B cell (primary cell): Measurements from ENCODE around the gene NDST3. TPM values are rescaled to one million over a fixed set of nuclear protein-coding genes. Genes with fewer than 3 reads are reported as not detected.

ENCODE experiments used
- ATAC-seq: fragments of 200-7000 bp; cut with Tn5 transposase; one replicate; pipeline ENCODE4 v1.10.0; 2021; ENCODE audit warnings: low read depth, mild to moderate bottlenecking, moderate number of reproducible peaks, moderate library complexity
- CTCF ChIA-PET: fragments of 350-600 bp; sonication (Branson Sonifier 250); formaldehyde crosslinking; loops from one replicate; lab custom pipeline; 2021; ENCODE audit warnings: antibody characterized with exemption, inconsistent platforms; lab: Charles Lee
- POLR2A ChIA-PET: fragments of 350-600 bp; sonication (Branson Sonifier 250); formaldehyde crosslinking; loops from one replicate; lab custom pipeline; 2021; ENCODE audit warnings: antibody characterized with exemption; lab: Charles Lee
- DNase-seq: peaks from one replicate; pipeline ENCODE4 v3.0.0; 2013
- H2AFZ ChIP-seq: 2 replicates; pipeline ENCODE4 v1.6.1; 2012; ENCODE audit warnings: mild to moderate bottlenecking, low read depth, low read length; ENCODE audit not compliant: insufficient read depth, poor library complexity, severe bottlenecking
- H3K27ac ChIP-seq, 2 donors: 1 replicate in 1 of 2; 2 replicates in 1 of 2; pipeline ENCODE4 v1.5.1; 2012 to 2013; ENCODE audit warnings: low read length in 2 of 2, mild to moderate bottlenecking in 2 of 2, moderate library complexity in 1 of 2
- H3K27me3 ChIP-seq, 4 experiments: fragments of 200-600 bp in 1 of 4; sonication (generic) in 1 of 4; replicated peaks in 1 of 4; 1 replicate in 2 of 4; 2 replicates in 2 of 4; pipeline versions ENCODE4 v1.6.1 to v1.7.0; 2013 to 2016; ENCODE audit warnings: low read length in 3 of 4, mild to moderate bottlenecking in 2 of 4, mixed read lengths in 1 of 4, moderate library complexity in 1 of 4; ENCODE audit not compliant: insufficient read depth in 4 of 4, control insufficient read depth in 3 of 4; ENCODE audit errors: control extremely low read depth in 1 of 4
- H3K36me3 ChIP-seq, 2 experiments: replicated peaks in 1 of 2; 1 replicate in 1 of 2; 2 replicates in 1 of 2; pipeline versions ENCODE4 v1.6.1 to v1.7.1; 2013; ENCODE audit warnings: low read length in 1 of 2; ENCODE audit not compliant: insufficient read depth in 2 of 2, control insufficient read depth in 1 of 2; ENCODE audit errors: control extremely low read depth in 1 of 2, extremely low read depth in 1 of 2
- H3K4me1 ChIP-seq, 2 donors: fragments of 200-600 bp in 1 of 2; sonication (generic) in 1 of 2; 1 replicate in 1 of 2; 2 replicates in 1 of 2; pipeline versions ENCODE4 v1.5.1 to v1.6.1; 2013 to 2017; ENCODE audit warnings: low read length in 2 of 2; ENCODE audit not compliant: control insufficient read depth in 2 of 2, insufficient read depth in 2 of 2
- H3K4me2 ChIP-seq: replicated peaks from 2 replicates; pipeline ENCODE3; 2012; ENCODE audit warnings: mild to moderate bottlenecking, low read depth, low read length; ENCODE audit not compliant: poor library complexity, severe bottlenecking
- H3K4me3 ChIP-seq, 5 experiments: fragments of 200-600 bp in 1 of 5; sonication (generic) in 1 of 5; 1 replicate in 3 of 5; 2 replicates in 2 of 5; pipeline versions ENCODE4 v1.5.1 to v1.7.0; 2011 to 2016; ENCODE audit warnings: low read length in 4 of 5, mild to moderate bottlenecking in 4 of 5, low read depth in 2 of 5, control low read depth in 1 of 5, moderate library complexity in 1 of 5; ENCODE audit not compliant: insufficient read depth in 1 of 5; ENCODE audit errors: control extremely low read depth in 1 of 5, extremely low read depth in 1 of 5
- H3K79me2 ChIP-seq: fragments of 200-600 bp; sonication (generic); one replicate; pipeline ENCODE4 v1.6.0; 2016; ENCODE audit warnings: low read length; ENCODE audit not compliant: control insufficient read depth, insufficient read depth
- H3K9ac ChIP-seq: fragments of 200-600 bp; sonication (generic); 2 replicates; pipeline ENCODE4 v1.6.1; 2017; ENCODE audit warnings: mild to moderate bottlenecking, low read length, moderate library complexity
- H3K9me3 ChIP-seq, 3 donors: one replicate each; pipeline versions ENCODE4 v1.6.1 to v1.7.1; 2013; ENCODE audit warnings: low read length in 2 of 3; ENCODE audit not compliant: control insufficient read depth in 2 of 3, insufficient read depth in 1 of 3; ENCODE audit errors: control extremely low read depth in 1 of 3
- H4K20me1 ChIP-seq: 2 replicates; pipeline ENCODE4 v1.6.0; 2012; ENCODE audit warnings: mild to moderate bottlenecking, low read length; ENCODE audit not compliant: insufficient read depth, control insufficient read depth, poor library complexity, severe bottlenecking
- H3K27ac Mint-ChIP-seq: one replicate; pipeline ENCODE4 v1.8.0; 2021; ENCODE audit warnings: mixed read lengths
- H3K27me3 Mint-ChIP-seq: one replicate; pipeline ENCODE4 v1.8.0; 2021; ENCODE audit warnings: mixed read lengths
- H3K4me1 Mint-ChIP-seq: one replicate; pipeline ENCODE4 v1.8.0; 2021; ENCODE audit warnings: mixed read lengths
- H3K4me3 Mint-ChIP-seq: one replicate; pipeline ENCODE4 v1.8.0; 2021; ENCODE audit warnings: mixed read lengths
- H3K9me3 Mint-ChIP-seq: one replicate; pipeline ENCODE4 v1.8.0; 2022; ENCODE audit warnings: mixed read lengths; ENCODE audit not compliant: insufficient read depth
- EZH2 ChIP-seq: IDR thresholded peaks from 2 replicates; pipeline ENCODE4 v1.6.1; 2012; ENCODE audit warnings: borderline replicate concordance, low read depth, mild to moderate bottlenecking, moderate library complexity, low read length; ENCODE audit not compliant: insufficient read depth, poor library complexity, severe bottlenecking
- WGBS: methylation state at CpG from one replicate; pipeline ENCODE4 v1.1.5; 2013; ENCODE audit warnings: missing lambda C conversion rate; ENCODE audit not compliant: insufficient coverage; 5-methylcytosine and 5-hydroxymethylcytosine counted together
- intact Hi-C: fragments of 100-400 bp; cut with micrococcal nuclease; formaldehyde crosslinking; loops from one replicate; pipeline ENCODE4 v1.10.0; 2022
- polyA plus RNA-seq: library from polyadenylated mRNA; depleted of rRNA; stranded (reverse); fragments of >200 nt; gene quantifications from 2 replicates; pipeline ENCODE4 v1.2.3, GENCODE V29; 2012
- total RNA-seq, 2 donors: library from RNA; stranded (reverse); fragments of 120-200 nt in 1 of 2; gene quantifications; 1 replicate in 1 of 2; 2 replicates in 1 of 2; pipeline versions ENCODE4 v1.2.3 to v1.2.4, GENCODE V29; 2013 to 2022
- TF ChIP-seq, protein P1 (sequence below): fragments of 200-600 bp; IDR thresholded peaks from one replicate; pipeline ENCODE4 v1.8.0; 2022; ENCODE audit warnings: antibody characterized with exemption, mild to moderate bottlenecking

NDST3 gene
- total and polyA plus RNA-seq, 2 donors (not counting 1 experiment from before 2014, with no cell fraction given) = not detected

DNA sequence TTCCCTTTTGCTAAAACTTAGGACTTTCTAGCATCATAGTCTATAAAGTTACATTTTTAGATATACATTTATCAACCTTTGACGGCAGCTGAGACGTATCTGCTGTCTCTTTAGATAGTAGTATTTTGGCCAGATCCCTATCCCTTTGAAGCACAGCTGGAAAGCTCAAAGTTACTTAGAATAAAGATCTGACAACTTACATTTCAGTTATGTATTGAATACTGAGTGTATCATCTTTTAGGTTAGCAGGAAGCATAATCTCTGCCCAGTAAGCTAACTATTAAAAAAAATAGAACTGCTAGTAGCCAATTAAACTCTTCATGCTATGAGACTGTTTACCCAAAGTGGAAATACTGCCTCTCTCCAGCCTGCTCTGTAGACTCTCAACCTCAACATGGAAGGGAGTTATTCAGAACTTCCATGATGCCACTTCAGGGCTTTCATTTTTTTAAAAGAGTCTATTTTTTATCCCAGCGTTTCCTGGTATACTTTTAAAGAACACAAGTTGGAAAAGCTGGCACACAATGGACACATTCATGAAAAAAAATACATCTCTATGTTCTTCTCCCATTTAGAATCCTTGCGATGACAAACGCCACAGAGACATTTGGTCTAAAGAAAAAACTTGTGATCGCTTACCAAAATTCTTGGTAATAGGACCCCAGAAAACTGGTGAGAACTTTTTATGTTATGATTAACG, 192.2 kb downstream of the NDST3 start:
- intact Hi-C loops = no loop called here
- CTCF ChIA-PET = interaction anchor here (0.9 to 1.7 kb wide), 4 partner anchors 9 to 45 kb away, joined by 3 to 5 read pairs (median 4); no protein-coding TSS in a partner anchor
- Histone ChIP-seq H3K9ac (no peak overlapping the region), H3K27ac (no peak overlapping the region), H3K9me3 (peaks cover 0 to 3% (median 0%) of the 10 kb centered on the region in 3 donors), H2AFZ (no peak overlapping the region), H3K4me3 (no peak overlapping the region), H3K36me3 (no peaks in the 10 kb centered on the region), H3K27me3 (peaks cover 0 to 3% (median 0%) of the 10 kb centered on the region in 4 experiments), H4K20me1 (no peaks in the 10 kb centered on the region), H3K4me2 (no peak overlapping the region), H3K79me2 (no peaks in the 10 kb centered on the region), H3K4me1 (no peaks in the 10 kb centered on the region)
- Mint-ChIP-seq H3K27me3 (peaks cover 6% of the 10 kb centered on the region), H3K9me3 (no peaks in the 10 kb centered on the region), H3K4me1 (no peaks in the 10 kb centered on the region), H3K27ac (no peak overlapping the region), H3K4me3 (no peak overlapping the region)
- no peak for TF ChIP-seq EZH2
- TF ChIP-seq, protein P1, sequence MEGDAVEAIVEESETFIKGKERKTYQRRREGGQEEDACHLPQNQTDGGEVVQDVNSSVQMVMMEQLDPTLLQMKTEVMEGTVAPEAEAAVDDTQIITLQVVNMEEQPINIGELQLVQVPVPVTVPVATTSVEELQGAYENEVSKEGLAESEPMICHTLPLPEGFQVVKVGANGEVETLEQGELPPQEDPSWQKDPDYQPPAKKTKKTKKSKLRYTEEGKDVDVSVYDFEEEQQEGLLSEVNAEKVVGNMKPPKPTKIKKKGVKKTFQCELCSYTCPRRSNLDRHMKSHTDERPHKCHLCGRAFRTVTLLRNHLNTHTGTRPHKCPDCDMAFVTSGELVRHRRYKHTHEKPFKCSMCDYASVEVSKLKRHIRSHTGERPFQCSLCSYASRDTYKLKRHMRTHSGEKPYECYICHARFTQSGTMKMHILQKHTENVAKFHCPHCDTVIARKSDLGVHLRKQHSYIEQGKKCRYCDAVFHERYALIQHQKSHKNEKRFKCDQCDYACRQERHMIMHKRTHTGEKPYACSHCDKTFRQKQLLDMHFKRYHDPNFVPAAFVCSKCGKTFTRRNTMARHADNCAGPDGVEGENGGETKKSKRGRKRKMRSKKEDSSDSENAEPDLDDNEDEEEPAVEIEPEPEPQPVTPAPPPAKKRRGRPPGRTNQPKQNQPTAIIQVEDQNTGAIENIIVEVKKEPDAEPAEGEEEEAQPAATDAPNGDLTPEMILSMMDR = no peak
- POLR2A ChIA-PET = no interaction called here
- DNase-seq (no peak), ATAC-seq (no peak)
- 71% methylated on average over 1 of the region's 7 CpGs for WGBS

DNA sequence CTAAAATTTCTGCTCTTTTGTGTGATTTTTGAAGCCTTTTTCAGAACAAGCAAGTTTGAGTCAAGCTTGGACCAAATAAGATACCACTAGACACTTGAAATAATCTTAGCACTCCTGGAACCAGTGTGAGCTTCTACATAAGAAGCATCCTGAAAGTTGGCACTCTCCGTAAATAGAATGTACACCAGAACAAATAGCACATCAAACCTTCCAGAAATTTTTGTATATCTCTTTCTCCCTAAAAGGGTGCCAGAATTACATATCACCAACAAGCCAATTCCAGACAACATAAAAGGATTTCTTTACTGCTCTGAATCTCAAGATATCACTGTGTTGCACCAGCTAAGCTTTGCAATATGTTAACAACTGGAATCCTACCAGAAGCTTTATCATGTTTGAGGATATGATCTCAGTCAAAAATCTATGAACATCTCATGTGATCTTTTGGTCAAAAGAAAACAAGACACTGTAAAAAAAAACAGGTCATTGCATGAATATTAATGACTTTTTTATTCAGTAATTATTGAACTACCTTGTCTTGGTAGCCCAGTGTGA, 201.4 kb downstream of the NDST3 start:
- Histone ChIP-seq H3K4me3 (no peak overlapping the region), H4K20me1 (no peaks in the 10 kb centered on the region), H3K9ac (no peak overlapping the region), H3K9me3 (no peaks in the 10 kb centered on the region), H2AFZ (no peak overlapping the region), H3K4me1 (no peaks in the 10 kb centered on the region), H3K27me3 (no peaks in the 10 kb centered on the region), H3K79me2 (no peaks in the 10 kb centered on the region), H3K27ac (no peak overlapping the region), H3K4me2 (no peak overlapping the region), H3K36me3 (no peaks in the 10 kb centered on the region)
- Mint-ChIP-seq H3K27ac (no peak overlapping the region), H3K9me3 (no peaks in the 10 kb centered on the region), H3K4me3 (no peak overlapping the region), H3K27me3 (peaks cover 9% of the 10 kb centered on the region), H3K4me1 (no peaks in the 10 kb centered on the region)
- DNase-seq = no peak
- ChIA-PET CTCF (interaction anchor here (0.9 kb wide), 1 partner anchor 10 kb away, joined by 5 read pairs; no protein-coding TSS in a partner anchor), POLR2A (no interaction called here)
- TF ChIP-seq EZH2 = no peak
- TF ChIP-seq, protein P1 = no peak
- WGBS = 100% methylated on average over 1 of the region's 1 CpG
- intact Hi-C loops = no loop called here
- ATAC-seq = no peak
